ENCODE data around the gene ZNF112. TPM values are rescaled to one million over a fixed set of nuclear protein-coding genes. Genes with fewer than 3 reads are reported as not detected.

ZNF112 gene
- 11.9 TPM for total RNA-seq

GRCh38 chr19:44356383-44357111, at the start of gene ZNF112:
Gene ZNF112 (minus strand): TSS chr19:44356680. CDS start chr19:44340539, 16,141 bp downstream.

GRCh38 chr19:44401139-44402115, 44.9 kb upstream of the ZNF112 start, which contains the start of gene ZNF285:
Gene ZNF285 (minus strand): TSS chr19:44401608. CDS start chr19:44397213, 4,395 bp downstream.

GRCh38 chr19:44304659-44305193, 51.8 kb downstream of the ZNF112 start, which contains the start of gene ZNF235:
Gene ZNF235 (minus strand): TSS chr19:44305025. CDS start chr19:44303404, 1,621 bp downstream.

Small RNA genes within 50 kb of the gene (small RNA-seq; reads per million reads assigned to genes)
- gene NDUFA3P1 (ENCODE audit: low replicate concordance) = not detected

Other genes with a start within 250 kb of the ZNF112 start
- gene ZNF225, start 243.3 kb downstream of the ZNF112 start, total RNA-seq = 8.2 TPM
- 13.7 TPM for gene ZNF234, start 215.1 kb downstream of the ZNF112 start, total RNA-seq
- gene ZNF226, start 191.6 kb downstream of the ZNF112 start, total RNA-seq = 23.0 TPM
- gene ZNF227, start 144.1 kb downstream of the ZNF112 start, total RNA-seq = 28.1 TPM
- 2.6 TPM for gene ZNF233, start 96.8 kb downstream of the ZNF112 start, total RNA-seq
- gene ZNF235, start 51.7 kb downstream of the ZNF112 start, total RNA-seq = 13.5 TPM
- gene ZNF285, start 44.9 kb upstream of the ZNF112 start, total RNA-seq = 6.4 TPM
- gene ZNF229, start 91.8 kb upstream of the ZNF112 start, total RNA-seq = 10.8 TPM
- gene ZNF180, start 143.8 kb upstream of the ZNF112 start, total RNA-seq = 15.0 TPM
- not detected for gene CEACAM20, start 173.0 kb upstream of the ZNF112 start, total RNA-seq